Lower leg skin (tissue), 4 donors: ENCODE results near the gene PDLIM4. TPM values are rescaled to one million over a fixed set of nuclear protein-coding genes. Genes with fewer than 3 reads are reported as not detected.

Source experiments
- DNase-seq, 2 donors: peaks; one replicate each; pipeline ENCODE4 v3.0.0-alpha.2; 2019; ENCODE audit warnings: low spot score in 2 of 2
- H3K4me3 ChIP-seq: fragments of 200-600 bp; sonication (generic); 2 replicates; pipeline ENCODE4 v1.5.1; 2017; ENCODE audit warnings: mild to moderate bottlenecking, low read depth; ENCODE audit not compliant: poor library complexity, severe bottlenecking
- CTCF ChIP-seq, 3 donors: fragments of 450-650 bp; IDR thresholded peaks; one replicate each; pipeline ENCODE4 v1.5.1; 2016; ENCODE audit warnings: antibody characterized with exemption in 3 of 3, mild to moderate bottlenecking in 3 of 3, moderate library complexity in 2 of 3
- POLR2A ChIP-seq, 2 donors: fragments of 450-650 bp; IDR thresholded peaks; one replicate each; pipeline ENCODE4 v1.6.1; 2016 to 2017; ENCODE audit warnings: antibody characterized with exemption in 2 of 2, mild to moderate bottlenecking in 1 of 2, moderate library complexity in 1 of 2
- WGBS, 2 donors: methylation state at CpG; one replicate each; pipeline ENCODE4 v1.1.5; 2018; 5-methylcytosine and 5-hydroxymethylcytosine counted together
- intact Hi-C: fragments of 100-400 bp; cut with DNase I; formaldehyde crosslinking; loops from one replicate; pipeline ENCODE4 v1.15.0; 2023; ENCODE audit warnings: low total_unique reads
- total RNA-seq, 4 donors: library from RNA; depleted of rRNA; stranded (reverse); fragments of >200 nt; gene quantifications; one replicate each; pipeline ENCODE4 v1.1.0, GENCODE V29; 2016

Gene PDLIM4
- total RNA-seq, 4 donors from 2014 or later, result 52.5 to 191 (median 85.9) TPM

DNA sequence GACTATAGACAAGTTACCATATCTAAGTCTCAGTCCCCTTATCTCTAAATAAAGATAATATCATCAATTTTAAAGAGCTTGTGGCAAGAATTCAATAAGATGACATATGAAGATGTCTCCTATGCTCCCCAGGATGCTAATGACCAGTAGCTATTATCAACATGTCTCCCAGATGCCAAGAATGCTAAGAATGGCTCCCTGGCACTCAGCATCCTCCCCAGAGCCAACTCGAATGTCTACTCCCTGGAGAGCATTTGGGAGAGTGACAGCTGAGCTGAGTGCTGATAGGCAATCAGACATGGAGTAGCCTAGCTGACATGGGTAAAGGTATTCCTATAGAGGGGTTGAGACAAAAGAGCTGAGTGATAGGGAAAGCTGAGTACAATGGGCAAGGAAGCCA, 45.7 kb upstream of the PDLIM4 start:
- no peak for DNase-seq
- intact Hi-C loops, result no loop called here
- TF ChIP-seq POLR2A (IDR thresholded peaks at IDR 0.05) (no peak), CTCF (IDR thresholded peaks at IDR 0.05) (no peak)
- 33 to 35% methylated on average over 1 of the region's 1 CpG for WGBS, 2 donors
- H3K4me3 ChIP-seq, result no peak overlapping the region

GRCh38 chr5:132213666-132214065, 43.8 kb upstream of the PDLIM4 start:
- intact Hi-C loops, result no loop called here
- no peak for DNase-seq
- H3K4me3 ChIP-seq, result no peak overlapping the region
- no peak for TF ChIP-seq CTCF (IDR thresholded peaks at IDR 0.05)
- TF ChIP-seq POLR2A (IDR thresholded peaks at IDR 0.05), result no peak
- 98% methylated on average over 7 of the region's 7 CpGs for WGBS, 2 donors

DNA sequence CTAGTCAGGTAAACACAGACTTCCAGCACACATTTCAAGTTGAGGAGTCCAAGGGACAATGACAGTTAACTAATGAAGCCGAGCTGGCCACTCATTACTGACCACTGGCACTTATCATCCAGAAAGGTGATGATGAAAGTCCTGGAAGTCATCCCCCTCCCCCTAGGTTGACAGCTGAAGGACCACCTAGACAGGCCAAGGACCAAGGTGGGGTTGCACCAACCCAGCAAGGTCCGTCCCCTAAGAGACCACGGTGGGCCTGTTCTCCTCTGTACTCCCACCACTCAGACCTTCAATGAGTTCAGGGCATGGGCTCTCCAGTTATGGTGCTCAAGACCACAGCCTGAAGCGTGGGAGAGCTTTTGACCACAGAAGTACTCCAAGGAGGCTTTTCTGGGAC, 43.0 kb upstream of the PDLIM4 start:
- H3K4me3 ChIP-seq, result no peak overlapping the region
- WGBS, 2 donors, result 90 to 94% methylated on average over 4 of the region's 4 CpGs
- no peak for TF ChIP-seq POLR2A (IDR thresholded peaks at IDR 0.05)
- TF ChIP-seq CTCF (IDR thresholded peaks at IDR 0.05), result no peak
- intact Hi-C loops, result no loop called here
- no peak for DNase-seq

DNA sequence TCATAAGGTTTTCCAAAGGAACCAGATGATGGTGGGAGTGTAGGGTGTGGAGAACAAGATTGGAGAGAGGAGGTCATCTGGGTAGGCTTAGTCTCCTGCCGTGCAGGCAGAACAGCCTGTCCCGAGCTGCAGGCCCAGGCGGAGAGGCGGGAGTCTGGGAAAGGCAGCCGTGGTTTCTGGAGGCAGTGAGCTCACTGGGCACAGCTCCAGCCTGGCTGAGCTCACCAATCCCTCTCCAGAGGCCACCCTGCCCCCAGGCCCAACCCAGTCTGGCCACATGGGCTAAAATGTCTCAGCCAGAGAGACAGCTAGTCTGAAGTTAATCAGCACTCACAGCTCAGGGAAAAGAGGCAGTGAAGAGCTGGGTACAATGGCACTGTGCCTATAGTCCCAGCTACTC, 42.2 kb upstream of the PDLIM4 start:
- TF ChIP-seq CTCF (IDR thresholded peaks at IDR 0.05) (no peak), POLR2A (IDR thresholded peaks at IDR 0.05) (no peak)
- DNase-seq, result peak; percentile 89 to 98
- 26 to 37% methylated on average over 5 of the region's 5 CpGs for WGBS, 2 donors
- H3K4me3 ChIP-seq, result no peak overlapping the region
- intact Hi-C loops, result no loop called here

- DNase-seq, result no peak
- intact Hi-C loops, result no loop called here
These were observed 39.2 kb upstream of the PDLIM4 start for GRCh38 chr5:132218321-132218720.

More at GRCh38 chr5:132218321-132218720, 39.2 kb upstream of the PDLIM4 start:
- no peak overlapping the region for H3K4me3 ChIP-seq
- no peak for TF ChIP-seq POLR2A (IDR thresholded peaks at IDR 0.05)
- TF ChIP-seq CTCF (IDR thresholded peaks at IDR 0.05), result no peak
- 75 to 80% methylated on average over 4 of the region's 4 CpGs for WGBS, 2 donors
